Keratinocyte (primary cell): ENCODE results near the gene HTT-AS. TPM values are rescaled to one million over a fixed set of nuclear protein-coding genes. Genes with fewer than 3 reads are reported as not detected.
"Not testable (repeated sequence)": the region's sequence is repeated elsewhere in the genome, so short reads cannot be mapped to it uniquely, and the experiment has no call there.

ENCODE experiments used
- DNase-seq: peaks from one replicate; pipeline ENCODE4 v3.0.0-alpha.2; 2011; ENCODE audit warnings: low read depth, missing footprints, low spot score
- FAIRE-seq: peaks from 2 replicates; lab custom pipeline; 2011; peaks lifted over from hg19 to GRCh38; lab: Jason Lieb, UNC
- H2AFZ ChIP-seq: 2 replicates; pipeline ENCODE4 v1.6.0; 2012; ENCODE audit warnings: low read length, control low read depth, inconsistent platforms; ENCODE audit not compliant: control insufficient read depth
- H3K27ac ChIP-seq: 2 replicates; pipeline ENCODE4 v1.5.1; 2011; ENCODE audit warnings: low read length; ENCODE audit not compliant: control insufficient read depth, insufficient read depth
- H3K27me3 ChIP-seq: 3 replicates; pipeline ENCODE4 v1.6.0; 2011; ENCODE audit warnings: low read length; ENCODE audit not compliant: control insufficient read depth, insufficient read depth; ENCODE audit errors: extremely low read depth
- H3K36me3 ChIP-seq, 2 experiments: 2 replicates in 1 of 2; 3 replicates in 1 of 2; pipeline ENCODE4 v1.5.1; 2011; ENCODE audit warnings: low read length in 2 of 2, mild to moderate bottlenecking in 1 of 2; ENCODE audit not compliant: control insufficient read depth in 2 of 2, insufficient read depth in 2 of 2; ENCODE audit errors: extremely low read depth in 1 of 2
- H3K4me1 ChIP-seq: 3 replicates; pipeline ENCODE4 v1.5.1; 2011; ENCODE audit warnings: low read length; ENCODE audit not compliant: control insufficient read depth, insufficient read depth; ENCODE audit errors: extremely low read depth
- H3K4me2 ChIP-seq: 3 replicates; pipeline ENCODE4 v1.6.0; 2011; ENCODE audit warnings: low read depth, low read length; ENCODE audit not compliant: control insufficient read depth, insufficient read depth; ENCODE audit errors: extremely low read depth
- H3K4me3 ChIP-seq, 3 experiments: fragments of 200-600 bp in 1 of 3; sonication (generic) in 1 of 3; 2 replicates in 2 of 3; 3 replicates in 1 of 3; pipeline ENCODE4 v1.5.1; 2011 to 2016; ENCODE audit warnings: low read length in 3 of 3, mild to moderate bottlenecking in 3 of 3, control low read depth in 2 of 3, inconsistent platforms in 1 of 3, low read depth in 1 of 3, mixed read lengths in 1 of 3, mixed run types in 1 of 3, moderate library complexity in 1 of 3; ENCODE audit not compliant: control insufficient read depth in 2 of 3, insufficient read depth in 2 of 3; ENCODE audit errors: extremely low read depth in 1 of 3
- H3K79me2 ChIP-seq: 2 replicates; pipeline ENCODE4 v1.6.0; 2012; ENCODE audit warnings: low read length; ENCODE audit not compliant: control insufficient read depth, insufficient read depth
- H3K9ac ChIP-seq: 3 replicates; pipeline ENCODE4 v1.6.0; 2011; ENCODE audit warnings: low read length; ENCODE audit not compliant: control insufficient read depth, insufficient read depth; ENCODE audit errors: extremely low read depth
- H3K9me1 ChIP-seq: 3 replicates; pipeline ENCODE4 v1.6.0; 2011; ENCODE audit warnings: low read length; ENCODE audit not compliant: control insufficient read depth, insufficient read depth; ENCODE audit errors: extremely low read depth
- H3K9me3 ChIP-seq: 2 replicates; pipeline ENCODE4 v1.5.1; 2012; ENCODE audit warnings: low read depth, low read length; ENCODE audit not compliant: control insufficient read depth
- H4K20me1 ChIP-seq: 3 replicates; pipeline ENCODE4 v1.6.0; 2011; ENCODE audit warnings: low read length; ENCODE audit not compliant: control insufficient read depth, insufficient read depth; ENCODE audit errors: extremely low read depth
- CTCF ChIP-seq, 3 experiments: IDR thresholded peaks in 1 of 3; conservative IDR thresholded peaks in 1 of 3; optimal IDR thresholded peaks in 1 of 3; 2 replicates in 2 of 3; 3 replicates in 1 of 3; pipeline versions ENCODE3 to v1.5.1; 2011; ENCODE audit warnings: low read length in 3 of 3, mild to moderate bottlenecking in 3 of 3, moderate library complexity in 2 of 3, control low read depth in 1 of 3, inconsistent platforms in 1 of 3; ENCODE audit not compliant: insufficient read depth in 2 of 3; ENCODE audit errors: extremely low read depth in 1 of 3
- EZH2 ChIP-seq: IDR thresholded peaks from one replicate; pipeline ENCODE4 v1.6.1; 2012; ENCODE audit warnings: inconsistent platforms, mild to moderate bottlenecking, low read length, moderate library complexity
- dilution Hi-C: fragments of 300-500 bp; cut with MboI; formaldehyde crosslinking; loops from one replicate; pipeline ENCODE4 v1.7.0; 2020; ENCODE audit warnings: low sequenced_read_pairs; ENCODE audit not compliant: extremely low pct_ligation_motif_present
- polyA plus RNA-seq, 5 experiments: library from polyadenylated mRNA; depleted of rRNA in 3 of 5; stranded (reverse) in 3 of 5; stranded (forward) in 1 of 5; unstranded in 1 of 5; fragments of >200 nt; gene quantifications; 1 replicate in 1 of 5; 2 replicates in 3 of 5; 3 replicates in 1 of 5; pipeline versions ENCODE4 v1.2.1 to v1.2.3, GENCODE V29; 2011 to 2012; ENCODE audit warnings: missing spikeins in 2 of 5, low read depth in 1 of 5, low replicate concordance in 1 of 5

HTT-AS gene
- polyA plus RNA-seq, 1 donor (not counting 4 experiments of a cell fraction or from before 2014, with no cell fraction given): not detected

DNA sequence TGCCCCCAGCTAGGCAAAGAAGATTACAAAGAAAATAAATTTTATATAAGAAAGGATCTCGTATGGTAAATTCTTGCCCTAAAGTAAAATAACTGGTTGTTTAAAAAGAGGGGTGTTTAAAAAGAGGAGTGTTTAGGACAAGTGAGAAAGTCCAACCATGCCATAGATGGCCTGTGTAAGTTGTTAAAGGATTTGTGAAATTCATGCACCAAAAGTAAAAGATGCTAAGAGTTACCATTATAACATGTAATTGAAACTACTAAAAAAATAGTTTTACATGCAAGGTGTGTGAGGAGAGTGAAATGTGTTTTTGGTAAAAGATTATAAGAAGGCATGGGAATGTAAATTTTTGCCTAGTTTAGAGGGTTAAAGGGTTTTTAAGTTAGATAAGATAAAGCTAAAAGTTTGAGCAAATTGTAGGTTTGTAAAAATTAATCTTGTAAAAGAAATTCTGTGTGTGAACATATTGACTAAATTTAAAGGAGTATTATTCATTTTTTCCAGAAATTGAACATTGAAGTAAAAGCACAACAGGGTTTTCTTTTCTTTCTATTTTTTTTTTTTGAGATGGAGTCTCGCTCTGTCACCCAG is 20.1 kb downstream of the HTT-AS start:
- Histone ChIP-seq H3K4me2 (no peak overlapping the region), H3K27me3 (no peaks in the 10 kb centered on the region), H3K27ac (no peak overlapping the region), H3K9me3 (no peaks in the 10 kb centered on the region), H3K4me3 (no peak overlapping the region), H3K9me1 (no peaks in the 10 kb centered on the region), H3K9ac (no peak overlapping the region), H3K79me2 (no peaks in the 10 kb centered on the region), H2AFZ (no peak overlapping the region), H4K20me1 (no peaks in the 10 kb centered on the region), H3K36me3 (no peaks in the 10 kb centered on the region), H3K4me1 (no peaks in the 10 kb centered on the region)
- DNase-seq: no peak
- no peak for FAIRE-seq
- no peak for TF ChIP-seq EZH2
- TF ChIP-seq CTCF (optimal IDR thresholded peaks at IDR 0.05 in 1 of 3, IDR thresholded peaks at IDR 0.05 in 1 of 3, conservative IDR thresholded peaks at IDR 0.05 in 1 of 3; ENCODE audit: extremely low read depth in 1 of 3, insufficient read depth in 2 of 3, low read length in 3 of 3): no peak
- dilution Hi-C loops: no loop called here

DNA sequence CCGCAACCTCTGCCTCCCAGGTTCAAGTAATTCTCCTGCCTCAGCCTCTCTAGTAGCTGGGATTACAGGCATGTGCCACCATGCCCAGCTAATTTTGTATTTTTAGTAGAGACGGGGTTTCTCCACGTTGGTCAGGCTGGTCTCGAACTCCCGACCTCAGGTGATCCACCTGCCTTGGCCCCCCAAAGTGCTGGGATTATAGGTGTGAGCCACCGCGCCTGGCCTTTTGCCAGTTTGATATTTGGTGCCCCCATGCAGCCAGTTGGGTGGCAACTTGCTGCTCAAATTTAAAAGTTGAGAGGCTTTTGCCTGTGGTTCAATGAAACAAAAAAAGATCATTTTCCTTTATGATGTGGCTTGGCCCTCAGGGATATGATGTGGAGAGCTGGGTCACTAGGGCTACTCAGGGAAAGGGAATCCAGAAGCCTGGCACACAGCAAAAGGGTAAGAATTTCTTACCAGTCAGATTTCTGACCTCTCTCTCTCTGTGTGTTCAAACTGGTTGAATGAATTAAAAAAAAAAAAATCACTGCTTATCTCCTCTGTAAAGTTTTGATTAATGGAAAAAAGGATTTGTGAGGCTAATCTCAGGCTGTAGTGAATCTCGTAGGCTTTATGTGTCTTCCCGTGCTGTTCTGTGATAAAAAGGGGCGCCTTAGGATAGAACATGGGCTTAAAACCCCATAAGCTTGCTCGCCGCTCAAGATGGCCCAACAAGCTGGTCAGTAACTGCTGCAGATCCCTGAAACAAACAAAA is 23.0 kb downstream of the HTT-AS start:
- H3K36me3 ChIP-seq, H3K79me2 ChIP-seq, DNase-seq, H3K27me3 ChIP-seq, H3K9ac ChIP-seq, H3K9me1 ChIP-seq, H3K4me1 ChIP-seq, H3K4me2 ChIP-seq, H3K4me3 ChIP-seq, H3K27ac ChIP-seq, H3K9me3 ChIP-seq, H4K20me1 ChIP-seq, dilution Hi-C loops, FAIRE-seq, H2AFZ ChIP-seq: not testable (repeated sequence)
